CD14-positive monocyte (primary cell): ENCODE results near the gene ESPN. TPM values are rescaled to one million over a fixed set of nuclear protein-coding genes. Genes with fewer than 3 reads are reported as not detected.

ENCODE experiments used
- DNase-seq, 3 donors: peaks; one replicate each; pipeline ENCODE4 v3.0.0-alpha.2; 2011 to 2022
- H2AFZ ChIP-seq: 2 replicates; pipeline ENCODE4 v1.6.0; 2012; ENCODE audit warnings: mild to moderate bottlenecking, low read depth, low read length, inconsistent platforms; ENCODE audit not compliant: insufficient read depth, poor library complexity, severe bottlenecking
- H3K27ac ChIP-seq, 2 donors: 1 replicate in 1 of 2; 2 replicates in 1 of 2; pipeline ENCODE4 v1.5.1; 2012 to 2013; ENCODE audit warnings: low read length in 2 of 2, control low read depth in 1 of 2, inconsistent platforms in 1 of 2, low read depth in 1 of 2, mild to moderate bottlenecking in 1 of 2
- H3K27me3 ChIP-seq, 2 donors: one replicate each; pipeline versions ENCODE4 v1.6.0 to v1.6.1; 2011 to 2013; ENCODE audit warnings: low read length in 2 of 2; ENCODE audit not compliant: control insufficient read depth in 2 of 2, insufficient read depth in 2 of 2
- H3K36me3 ChIP-seq, 2 donors: replicated peaks in 1 of 2; 1 replicate in 1 of 2; 2 replicates in 1 of 2; pipeline versions ENCODE4 v1.5.1 to v1.6.1; 2012 to 2013; ENCODE audit warnings: low read length in 2 of 2, control low read depth in 1 of 2, inconsistent platforms in 1 of 2, mild to moderate bottlenecking in 1 of 2; ENCODE audit not compliant: insufficient read depth in 2 of 2, control insufficient read depth in 1 of 2
- H3K4me1 ChIP-seq, 2 donors: 1 replicate in 1 of 2; 2 replicates in 1 of 2; pipeline versions ENCODE4 v1.5.1 to v1.6.1; 2012 to 2013; ENCODE audit warnings: low read length in 2 of 2, control low read depth in 1 of 2, inconsistent platforms in 1 of 2, mild to moderate bottlenecking in 1 of 2, moderate library complexity in 1 of 2; ENCODE audit not compliant: insufficient read depth in 2 of 2, control insufficient read depth in 1 of 2
- H3K4me2 ChIP-seq: replicated peaks from 2 replicates; pipeline ENCODE3; 2012; ENCODE audit warnings: low read length, moderate library complexity, mild to moderate bottlenecking; ENCODE audit not compliant: poor library complexity, severe bottlenecking; ENCODE audit errors: extremely low read depth
- H3K4me3 ChIP-seq, 3 experiments: fragments of 200-600 bp in 1 of 3; sonication (generic) in 1 of 3; replicated peaks in 1 of 3; 1 replicate in 2 of 3; 2 replicates in 1 of 3; pipeline ENCODE4 v1.5.1; 2011 to 2013; ENCODE audit warnings: low read length in 3 of 3, mild to moderate bottlenecking in 3 of 3, control low read depth in 2 of 3, low read depth in 2 of 3, inconsistent platforms in 1 of 3, moderate library complexity in 1 of 3
- H3K79me2 ChIP-seq: 2 replicates; pipeline ENCODE4 v1.6.0; 2012; ENCODE audit warnings: mild to moderate bottlenecking, control low read depth, inconsistent platforms, low read length, moderate library complexity; ENCODE audit not compliant: insufficient read depth
- H3K9ac ChIP-seq: 2 replicates; pipeline ENCODE4 v1.6.0; 2017; ENCODE audit warnings: low read length, mild to moderate bottlenecking; ENCODE audit not compliant: insufficient read depth, poor library complexity, severe bottlenecking
- H3K9me3 ChIP-seq, 2 donors: replicated peaks in 1 of 2; 1 replicate in 1 of 2; 2 replicates in 1 of 2; pipeline versions ENCODE4 v1.5.1 to v1.6.1; 2012 to 2013; ENCODE audit warnings: low read length in 2 of 2, control low read depth in 1 of 2; ENCODE audit not compliant: control insufficient read depth in 1 of 2, insufficient read depth in 1 of 2
- H4K20me1 ChIP-seq: 2 replicates; pipeline ENCODE4 v1.6.0; 2012; ENCODE audit warnings: mild to moderate bottlenecking, low read length, control low read depth, moderate library complexity; ENCODE audit not compliant: insufficient read depth
- H3K27ac Mint-ChIP-seq, 7 donors: one replicate each; pipeline ENCODE4 v1.8.0; 2020; ENCODE audit warnings: mild to moderate bottlenecking in 7 of 7, mixed read lengths in 7 of 7, moderate library complexity in 6 of 7, inconsistent platforms in 2 of 7
- H3K27me3 Mint-ChIP-seq, 3 donors: one replicate each; pipeline ENCODE4 v1.8.0; 2021 to 2022; ENCODE audit warnings: low read depth in 3 of 3, mild to moderate bottlenecking in 3 of 3, mixed read lengths in 3 of 3, moderate library complexity in 3 of 3, inconsistent platforms in 1 of 3
- H3K36me3 Mint-ChIP-seq, 2 donors: one replicate each; pipeline ENCODE4 v1.8.0; 2020; ENCODE audit warnings: mixed read lengths in 2 of 2, inconsistent platforms in 1 of 2, mild to moderate bottlenecking in 1 of 2
- H3K4me1 Mint-ChIP-seq: one replicate; pipeline ENCODE4 v1.8.0; 2020; ENCODE audit warnings: mild to moderate bottlenecking, mixed read lengths
- H3K4me3 Mint-ChIP-seq, 2 donors: one replicate each; pipeline ENCODE4 v1.8.0; 2020; ENCODE audit warnings: mild to moderate bottlenecking in 2 of 2, mixed read lengths in 2 of 2, moderate library complexity in 1 of 2
- H3K9me3 Mint-ChIP-seq, 7 donors: one replicate each; pipeline ENCODE4 v1.8.0; 2020 to 2022; ENCODE audit warnings: mixed read lengths in 7 of 7, mild to moderate bottlenecking in 6 of 7, moderate library complexity in 6 of 7, inconsistent platforms in 2 of 7
- CTCF ChIP-seq: fragments of 200-600 bp; IDR thresholded peaks from one replicate; pipeline ENCODE4 v1.8.0; 2022; ENCODE audit warnings: antibody characterized with exemption, mild to moderate bottlenecking
- WGBS: methylation state at CpG from one replicate; pipeline ENCODE4 v1.1.5; 2013; ENCODE audit warnings: missing lambda C conversion rate; ENCODE audit not compliant: insufficient coverage; 5-methylcytosine and 5-hydroxymethylcytosine counted together
- intact Hi-C, 2 donors: fragments of 100-400 bp; cut with micrococcal nuclease; formaldehyde crosslinking; loops; one replicate each; pipeline versions ENCODE4 v1.15.0 to v1.15.1; 2023
- polyA plus RNA-seq, 3 donors: library from polyadenylated mRNA; depleted of rRNA in 1 of 3; unstranded in 2 of 3; stranded (reverse) in 1 of 3; fragments of 300-500 nt in 2 of 3; fragments of >200 nt in 1 of 3; fragmentation: Illumina TruSeq in 2 of 3; gene quantifications; 1 replicate in 2 of 3; 2 replicates in 1 of 3; pipeline ENCODE4 v1.2.3, GENCODE V29; 2012 to 2021

ESPN gene
- polyA plus RNA-seq, 3 donors = not detected

DNA sequence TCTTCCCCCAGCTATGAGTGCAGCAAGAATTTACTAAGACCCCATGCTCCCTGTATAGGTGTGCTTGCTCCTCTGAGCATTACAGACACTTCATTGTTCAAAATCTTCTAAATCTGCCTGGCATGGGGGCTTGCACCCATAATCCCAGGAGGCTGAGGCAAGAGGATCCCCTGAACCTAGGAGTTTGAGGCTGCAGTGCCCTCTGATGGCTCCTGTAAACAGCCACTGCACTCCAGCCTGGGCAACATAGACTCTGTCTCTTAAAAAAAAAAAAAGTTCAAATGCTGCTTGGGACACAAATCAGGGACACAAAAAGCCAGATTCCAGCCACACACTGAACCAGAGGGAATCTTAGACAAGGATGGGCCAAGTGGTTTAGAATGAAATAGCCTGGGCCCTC lies 27.6 kb upstream of the ESPN start:
- H3K4me2 ChIP-seq = no peak overlapping the region
- Mint-ChIP-seq H3K36me3 (no peaks in the 10 kb centered on the region), H3K27me3 (peaks cover 7 to 18% (median 17%) of the 10 kb centered on the region in 3 donors), H3K27ac (no peak overlapping the region), H3K4me3 (no peak overlapping the region), H3K9me3 (peaks cover 0 to 6% (median 0%) of the 10 kb centered on the region in 7 donors), H3K4me1 (peaks cover 29% of the 10 kb centered on the region)
- H3K27me3 ChIP-seq = peaks cover 0 to 6% of the 10 kb centered on the region in 2 donors
- DNase-seq = no peak
- H3K9ac ChIP-seq = no peak overlapping the region
- intact Hi-C loops = loop anchor here in 1 of 2 donors (10.0 kb wide), 2 partner anchors 158 to 402 kb away; partner anchors contain the start of genes NOL9, NPHP4 and TAS1R1
- H4K20me1 ChIP-seq = peaks cover 3% of the 10 kb centered on the region
- H3K79me2 ChIP-seq = no peaks in the 10 kb centered on the region
- H3K4me3 ChIP-seq = no peak overlapping the region
- H3K9me3 ChIP-seq = no peaks in the 10 kb centered on the region
- no peak overlapping the region for H3K27ac ChIP-seq
- peaks cover 18 to 28% of the 10 kb centered on the region in 2 donors for H3K4me1 ChIP-seq
- no peak for TF ChIP-seq CTCF
- H3K36me3 ChIP-seq = no peaks in the 10 kb centered on the region
- H2AFZ ChIP-seq = no peak overlapping the region

DNA sequence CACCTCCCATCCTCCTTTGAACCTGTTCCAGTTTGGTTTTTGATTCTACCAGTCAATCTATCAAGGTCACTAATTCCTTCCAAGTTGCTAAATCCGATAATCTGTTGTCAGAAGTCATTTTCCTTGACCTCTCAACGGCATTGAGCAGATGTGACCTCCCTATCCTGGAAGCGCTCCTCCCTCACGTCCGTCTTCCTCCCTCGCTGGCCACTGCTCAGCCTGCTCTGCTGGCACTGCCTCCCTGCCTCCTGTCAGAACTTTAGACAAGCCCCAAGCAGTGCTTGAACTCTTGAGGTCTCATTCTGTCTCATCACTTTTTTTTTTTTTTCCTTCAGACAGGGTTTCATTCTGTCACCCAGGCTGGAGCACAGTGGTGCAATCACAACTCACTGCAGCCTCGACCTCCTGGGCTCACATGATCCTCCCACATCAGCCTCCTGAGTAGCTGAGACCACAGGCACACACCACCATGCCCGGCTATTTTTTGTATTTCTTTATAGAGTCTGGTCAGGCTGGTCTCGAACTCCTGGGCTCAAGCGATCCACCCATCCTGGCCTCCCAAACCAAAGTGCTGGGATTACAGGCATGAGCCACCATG lies 26.6 kb upstream of the ESPN start:
- no peaks in the 10 kb centered on the region for H3K27me3 ChIP-seq
- no peak overlapping the region for H3K4me3 Mint-ChIP-seq
- intact Hi-C loops = loop anchor here in 1 of 2 donors (10.0 kb wide), 2 partner anchors 157 to 403 kb away; partner anchors contain the start of genes NOL9, NPHP4 and TAS1R1
- peaks cover 0 to 6% (median 0%) of the 10 kb centered on the region in 7 donors for H3K9me3 Mint-ChIP-seq
- peaks cover 12 to 20% of the 10 kb centered on the region in 2 donors for H3K4me1 ChIP-seq
- H3K4me1 Mint-ChIP-seq = peaks cover 23% of the 10 kb centered on the region
- 81% methylated on average over 8 of the region's 10 CpGs for WGBS
- H3K36me3 Mint-ChIP-seq = no peaks in the 10 kb centered on the region
- peaks cover 7 to 15% (median 12%) of the 10 kb centered on the region in 3 donors for H3K27me3 Mint-ChIP-seq
- no peak overlapping the region for H3K9ac ChIP-seq
- no peaks in the 10 kb centered on the region for H3K36me3 ChIP-seq
- DNase-seq = no peak
- no peak overlapping the region for H3K27ac ChIP-seq
- no peaks in the 10 kb centered on the region for H4K20me1 ChIP-seq
- H2AFZ ChIP-seq = no peak overlapping the region
- no peaks in the 10 kb centered on the region for H3K79me2 ChIP-seq
- no peaks in the 10 kb centered on the region for H3K9me3 ChIP-seq
- H3K4me2 ChIP-seq = no peak overlapping the region
- peak overlapping the region in 1 of 7 donors; percentile 10 for H3K27ac Mint-ChIP-seq
- TF ChIP-seq CTCF = no peak
- H3K4me3 ChIP-seq = no peak overlapping the region
